Activated CD4-positive, alpha-beta T cell treated with anti-CD3 and anti-CD28 coated beads, Interleukin-2, amount 50 U/mL, for 48 hours (primary cell): ENCODE measurements around the gene MSI1.
"Not testable (repeated sequence)": the region's sequence is repeated elsewhere in the genome, so short reads cannot be mapped to it uniquely, and the experiment has no call there.

Source experiments
- DNase-seq, 2 experiments: peaks; one replicate each; pipeline ENCODE4 v3.0.0-alpha.2; 2020

MSI1 gene

GRCh38 chr12:120353556-120354317 lies 15.2 kb downstream of the MSI1 start:
- DNase-seq: no peak

- DNase-seq: no peak
Observed at GRCh38 chr12:120353136-120353535, 15.8 kb downstream of the MSI1 start.

GRCh38 chr12:120352117-120352516 lies 16.8 kb downstream of the MSI1 start:
- no peak for DNase-seq

GRCh38 chr12:120350576-120351350 lies 18.2 kb downstream of the MSI1 start:
- DNase-seq: no peak

GRCh38 chr12:120347766-120348165 lies 21.2 kb downstream of the MSI1 start:
- no peak for DNase-seq

- DNase-seq: no peak
Observed at GRCh38 chr12:120346681-120347080, 22.3 kb downstream of the MSI1 start.

GRCh38 chr12:120346031-120346430 lies 22.9 kb downstream of the MSI1 start:
- DNase-seq: no peak

GRCh38 chr12:120343692-120344091 lies 25.3 kb downstream of the MSI1 start:
- DNase-seq: no peak

GRCh38 chr12:120343039-120343537 lies 25.9 kb downstream of the MSI1 start:
- DNase-seq: no peak

GRCh38 chr12:120342175-120343038 lies 26.6 kb downstream of the MSI1 start:
- no peak for DNase-seq

- DNase-seq: no peak
Observed at GRCh38 chr12:120339256-120339655, 29.7 kb downstream of the MSI1 start.

GRCh38 chr12:120337730-120338129 lies 31.2 kb downstream of the MSI1 start:
- DNase-seq: no peak

GRCh38 chr12:120336392-120336791 lies 32.6 kb downstream of the MSI1 start:
- not testable (repeated sequence) for DNase-seq

GRCh38 chr12:120335447-120335846 lies 33.5 kb downstream of the MSI1 start:
- DNase-seq: peak; percentile 55 to 65

- DNase-seq: no peak
Observed at GRCh38 chr12:120332523-120332922, 36.4 kb downstream of the MSI1 start.

- no peak for DNase-seq
Observed at GRCh38 chr12:120332041-120332440, 36.9 kb downstream of the MSI1 start.

- DNase-seq: no peak
Observed at GRCh38 chr12:120331390-120331789, 37.6 kb downstream of the MSI1 start.

- no peak for DNase-seq
Observed at GRCh38 chr12:120328228-120328627, 40.7 kb downstream of the MSI1 start.

GRCh38 chr12:120327593-120327992 lies 41.4 kb downstream of the MSI1 start, which contains the start of gene PLA2G1B:
TSS of gene PLA2G1B (minus strand) at chr12:120327779. CDS start at chr12:120327753, 26 bp downstream.
- no peak for DNase-seq

- no peak for DNase-seq
Observed at GRCh38 chr12:120324841-120325417, 44.0 kb downstream of the MSI1 start.

- DNase-seq: no peak
Observed at GRCh38 chr12:120323772-120324171, 45.2 kb downstream of the MSI1 start.

- no peak for DNase-seq
Observed at GRCh38 chr12:120321382-120322202, 47.4 kb downstream of the MSI1 start.
